Activated CD4-positive, alpha-beta T cell treated with anti-CD3 and anti-CD28 coated beads for 24 hours (primary cell): ENCODE measurements around the gene AKAP7.

Source experiments
- DNase-seq, 2 donors: peaks; one replicate each; pipeline ENCODE4 v3.0.0-alpha.2; 2020; ENCODE audit warnings: low read depth in 2 of 2

The AKAP7 gene

GRCh38 chr6:131134220-131134979 lies 867 bp upstream of the AKAP7 start:
- no peak for DNase-seq

GRCh38 chr6:131134980-131135243 lies 355 bp upstream of the AKAP7 start:
- DNase-seq: no peak

GRCh38 chr6:131136021-131136786 lies 937 bp downstream of the AKAP7 start:
- no peak for DNase-seq

DNA sequence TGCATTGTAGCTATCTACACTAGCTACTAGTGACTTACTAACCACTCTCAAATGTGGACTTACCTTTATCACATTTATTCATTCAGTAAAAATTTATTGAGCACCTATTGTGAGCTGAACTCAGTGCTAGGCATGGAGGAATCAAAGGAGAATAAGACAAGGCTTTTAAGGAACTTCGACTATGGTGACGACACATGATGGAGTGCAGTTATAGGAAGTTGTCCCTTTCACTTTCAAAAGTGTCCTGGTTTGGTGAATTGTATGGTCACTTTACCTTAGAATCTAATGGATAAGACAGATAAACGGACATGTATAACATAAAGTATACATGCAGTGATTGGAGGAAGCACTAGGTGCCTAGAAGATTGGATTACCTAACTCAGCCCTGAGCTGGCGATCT lies 4.3 kb downstream of the AKAP7 start:
- no peak for DNase-seq

- no peak for DNase-seq
These were observed 8.1 kb downstream of the AKAP7 start for GRCh38 chr6:131143319-131143718.

- DNase-seq: no peak
These were observed 11.6 kb downstream of the AKAP7 start for GRCh38 chr6:131146865-131147264.

DNA sequence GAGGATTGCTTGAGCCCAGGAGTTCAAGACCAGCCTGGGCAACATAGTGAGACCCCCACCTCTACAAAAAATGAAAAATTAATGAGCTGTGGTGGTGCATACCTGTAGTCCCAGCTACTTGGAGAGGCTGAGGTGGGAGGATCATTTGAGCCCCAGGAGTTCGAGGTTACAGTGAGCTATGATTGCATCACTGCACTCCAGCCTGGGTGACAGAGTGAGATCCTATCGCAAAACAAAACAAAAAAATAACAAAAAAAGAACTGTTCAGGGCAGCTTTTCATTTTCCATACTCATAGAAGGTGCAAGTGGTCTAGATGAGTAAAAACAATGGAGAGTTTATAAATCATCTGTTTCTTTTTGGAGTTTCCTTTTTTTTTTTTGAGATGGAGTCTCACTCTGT lies 21.1 kb downstream of the AKAP7 start:
- no peak for DNase-seq

DNA sequence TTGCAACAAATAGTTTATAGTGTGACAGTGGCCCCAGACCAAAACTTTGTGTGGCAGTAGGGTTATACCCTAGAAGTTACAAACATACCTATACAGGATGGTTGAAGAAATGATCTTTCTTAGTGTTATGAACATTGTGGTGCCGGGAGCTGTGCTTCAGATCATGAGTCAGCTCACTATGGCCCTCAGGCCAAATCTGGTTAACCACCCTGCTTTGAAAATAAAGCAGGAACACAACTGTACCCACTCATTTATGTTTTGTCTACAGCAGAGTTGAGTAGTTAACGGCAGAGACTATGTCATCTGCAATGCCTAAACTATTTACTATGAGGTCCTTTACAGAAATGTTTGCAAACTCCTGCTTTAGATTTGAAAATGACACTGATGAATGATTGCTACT lies 24.3 kb downstream of the AKAP7 start:
- DNase-seq: no peak

DNA sequence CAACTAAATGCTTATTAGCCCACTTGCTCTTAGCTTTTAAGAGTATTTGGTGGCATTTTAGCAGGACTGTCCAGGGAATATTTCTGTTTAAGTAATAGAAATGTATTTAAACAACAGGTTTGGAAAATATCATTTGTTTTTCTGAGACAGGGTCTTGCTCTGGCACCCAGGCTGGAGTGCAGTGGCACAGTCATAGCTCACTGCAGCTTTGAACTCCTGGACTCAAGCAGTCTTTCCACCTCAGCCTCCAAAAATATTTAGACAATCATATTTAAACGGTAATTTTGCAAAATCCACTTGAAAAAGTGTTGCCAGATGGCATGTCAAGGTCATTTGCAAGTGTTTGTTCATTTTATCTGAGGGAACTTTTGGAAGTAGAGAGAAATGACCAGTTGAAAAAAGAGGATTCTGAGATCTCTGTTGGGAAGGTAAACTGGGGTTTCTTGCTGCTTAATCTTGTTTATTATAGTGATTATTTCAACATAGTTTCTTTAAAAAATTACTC lies 25.0 kb downstream of the AKAP7 start:
- DNase-seq: no peak

DNA sequence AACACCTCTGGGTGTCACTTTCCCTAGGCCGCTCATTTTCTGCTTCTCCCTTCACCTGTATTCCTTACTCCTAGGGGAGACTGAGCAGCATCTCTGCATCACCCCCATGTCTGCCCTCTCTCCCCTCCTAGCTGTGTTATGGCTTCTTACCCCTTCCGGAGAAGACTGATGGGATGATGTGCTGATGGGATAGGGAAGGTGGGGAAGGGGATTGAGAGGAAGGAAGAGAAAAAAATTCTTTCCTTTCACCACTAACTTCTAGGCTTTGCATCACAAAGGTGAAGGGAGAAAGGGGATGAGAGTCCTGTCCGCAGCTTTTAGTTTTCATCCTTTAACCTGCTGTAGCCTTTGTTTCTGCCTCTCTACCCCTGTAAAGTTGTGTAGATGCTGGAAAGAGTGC lies 26.7 kb downstream of the AKAP7 start:
- DNase-seq: no peak

- DNase-seq: no peak
These were observed 28.6 kb downstream of the AKAP7 start for GRCh38 chr6:131163886-131164285.

GRCh38 chr6:131164506-131164905 lies 29.2 kb downstream of the AKAP7 start:
- no peak for DNase-seq

DNA sequence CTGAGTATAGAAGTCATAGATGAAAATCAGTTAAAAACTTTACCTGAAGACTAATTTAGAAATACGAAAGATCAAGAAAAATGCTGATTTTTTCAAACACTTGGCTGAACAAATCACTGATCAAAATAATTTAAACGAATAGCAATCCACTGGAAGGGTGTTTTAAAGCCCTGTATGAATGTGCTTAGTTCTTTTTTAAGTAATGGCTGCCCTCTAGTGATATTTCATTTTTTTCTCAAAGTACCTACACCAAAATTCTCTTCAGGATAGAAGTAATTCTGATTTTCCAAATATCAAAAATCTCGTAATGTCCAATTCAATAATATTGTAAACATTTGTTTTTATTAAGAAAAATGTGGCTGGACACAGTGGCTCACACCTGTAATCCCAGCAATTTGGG lies 32.5 kb downstream of the AKAP7 start:
- DNase-seq: no peak

DNA sequence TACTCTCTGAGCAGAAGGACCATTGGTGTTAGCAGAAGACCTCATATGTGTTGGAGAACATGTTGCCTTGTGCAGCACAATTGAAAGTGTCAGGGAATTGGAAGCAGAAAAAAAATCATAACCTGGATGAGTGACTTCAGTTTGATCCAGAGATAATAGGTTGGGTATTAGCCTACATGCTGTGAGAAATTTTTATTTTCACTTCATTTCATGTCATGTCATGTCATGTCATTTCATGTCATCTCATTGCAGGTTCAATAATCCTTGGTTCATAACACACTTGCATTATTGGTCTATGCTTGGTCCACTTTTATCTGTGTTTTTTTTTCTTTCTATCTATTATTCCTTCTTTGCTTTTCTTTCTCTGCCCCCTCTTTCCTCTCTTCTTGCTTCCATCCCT lies 34.3 kb downstream of the AKAP7 start:
- DNase-seq: no peak

GRCh38 chr6:131172222-131172621 lies 37.0 kb downstream of the AKAP7 start:
- DNase-seq: no peak

GRCh38 chr6:131173680-131174079 lies 38.4 kb downstream of the AKAP7 start:
- DNase-seq: no peak

- no peak for DNase-seq
These were observed 40.3 kb downstream of the AKAP7 start for GRCh38 chr6:131175564-131175963.

DNA sequence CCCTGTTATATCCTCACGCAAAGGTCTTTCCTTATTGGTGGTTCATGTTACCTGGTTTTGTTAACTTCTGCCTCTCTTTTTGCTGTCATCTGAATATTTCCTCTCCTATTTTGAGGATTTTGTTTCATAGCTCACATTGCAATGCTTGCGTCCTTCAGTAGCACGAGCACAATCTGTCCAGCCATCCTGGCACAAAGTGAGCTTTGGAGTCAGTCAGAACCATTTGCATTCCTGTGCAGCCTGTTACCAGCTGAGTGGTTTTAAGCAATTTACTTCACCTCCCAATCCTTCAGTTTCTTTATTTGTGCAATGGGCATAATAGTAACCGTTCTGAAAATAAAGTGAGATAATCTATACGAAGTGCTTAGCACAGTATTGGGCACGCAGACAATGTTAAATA lies 42.7 kb downstream of the AKAP7 start:
- DNase-seq: no peak

- no peak for DNase-seq
These were observed 47.7 kb downstream of the AKAP7 start for GRCh38 chr6:131182991-131183425.

- no peak for DNase-seq
These were observed 48.3 kb downstream of the AKAP7 start for GRCh38 chr6:131183427-131184095.

- no peak for DNase-seq
These were observed 56.3 kb downstream of the AKAP7 start for GRCh38 chr6:131191590-131191989.

DNA sequence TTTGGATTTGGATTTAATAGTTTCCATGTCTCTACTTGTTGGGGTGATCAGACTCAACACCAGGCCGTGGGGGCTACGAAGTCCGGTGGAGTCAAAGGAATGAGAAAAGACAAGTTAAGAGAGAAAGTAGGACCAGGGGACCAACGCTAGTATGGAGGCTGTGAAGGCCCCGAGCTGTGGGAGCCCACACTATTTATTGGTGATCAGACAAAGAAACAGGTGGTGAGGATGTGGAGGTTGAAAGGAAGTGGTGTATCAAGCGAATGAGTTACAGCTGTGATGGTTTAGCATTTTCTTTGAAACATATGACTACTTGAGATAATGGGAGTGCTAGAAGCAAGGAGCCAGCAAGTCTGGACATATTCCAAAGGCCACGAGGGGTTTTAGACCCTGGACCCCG lies 62.4 kb downstream of the AKAP7 start:
- DNase-seq: no peak
